ENCODE measurements around the gene ATP6V0A1. TPM values are rescaled to one million over a fixed set of nuclear protein-coding genes. Genes with fewer than 3 reads are reported as not detected.

The ATP6V0A1 gene
- total RNA-seq (100 to 1,000 TPM in 2 of 4 donors, 10 to 100 TPM in 2; 41.1 to 116 (median 89.6) TPM), polyA plus RNA-seq (10 to 100 TPM; 51.7 to 62.7 (median 61.0) TPM)
- long read RNA-seq, donor 1, full-length matches to known transcripts, result 3 of 7 reads
- long read RNA-seq, donor 1, partial matches to known transcripts, result 1 of 7 reads
- long read RNA-seq, donor 1, other reads (novel, unspliced or antisense), result 3 of 7 reads
- long read RNA-seq, donor 2, full-length matches to known transcripts, result 26 of 40 reads
- long read RNA-seq, donor 2, partial matches to known transcripts, result 6 of 40 reads
- long read RNA-seq, donor 2, other reads (novel, unspliced or antisense), result 8 of 40 reads

GRCh38 chr17:42458497-42459255, at the start of gene ATP6V0A1:
Gene ATP6V0A1, plus strand, starts transcription at chr17:42458878. Its CDS starts 2,017 bp downstream, at chr17:42460895.
- intact Hi-C loops (cut with DNase I), result loop anchor here (1.0 to 5.0 kb wide), 2 partner anchors 36 kb away; partner anchors contain the start of gene CAVIN1 (in 1 of the 2)
- peak within 1 kb of the TSS; percentile 96 for H3K27ac ChIP-seq
- peak within 1 kb of the TSS; percentile 84 for H3K4me3 ChIP-seq
- peaks cover 0 to 30% of the 10 kb centered on the region in 2 donors for H3K36me3 ChIP-seq (ENCODE audit: insufficient read depth in 1 of 2, low read depth in 1 of 2)
- peak; percentile 91 to 92 (median 92) for ATAC-seq
- peak; percentile 94 to 96 for DNase-seq
- H3K4me1 ChIP-seq, result peaks cover 44% of the 10 kb centered on the region
- H3K9me3 ChIP-seq, result no peaks in the 10 kb centered on the region
- WGBS, 3 donors, result 0 to 1% (median 1%) methylated on average over 41 to 45 of the region's 45 CpGs
- TF ChIP-seq, protein P1, sequence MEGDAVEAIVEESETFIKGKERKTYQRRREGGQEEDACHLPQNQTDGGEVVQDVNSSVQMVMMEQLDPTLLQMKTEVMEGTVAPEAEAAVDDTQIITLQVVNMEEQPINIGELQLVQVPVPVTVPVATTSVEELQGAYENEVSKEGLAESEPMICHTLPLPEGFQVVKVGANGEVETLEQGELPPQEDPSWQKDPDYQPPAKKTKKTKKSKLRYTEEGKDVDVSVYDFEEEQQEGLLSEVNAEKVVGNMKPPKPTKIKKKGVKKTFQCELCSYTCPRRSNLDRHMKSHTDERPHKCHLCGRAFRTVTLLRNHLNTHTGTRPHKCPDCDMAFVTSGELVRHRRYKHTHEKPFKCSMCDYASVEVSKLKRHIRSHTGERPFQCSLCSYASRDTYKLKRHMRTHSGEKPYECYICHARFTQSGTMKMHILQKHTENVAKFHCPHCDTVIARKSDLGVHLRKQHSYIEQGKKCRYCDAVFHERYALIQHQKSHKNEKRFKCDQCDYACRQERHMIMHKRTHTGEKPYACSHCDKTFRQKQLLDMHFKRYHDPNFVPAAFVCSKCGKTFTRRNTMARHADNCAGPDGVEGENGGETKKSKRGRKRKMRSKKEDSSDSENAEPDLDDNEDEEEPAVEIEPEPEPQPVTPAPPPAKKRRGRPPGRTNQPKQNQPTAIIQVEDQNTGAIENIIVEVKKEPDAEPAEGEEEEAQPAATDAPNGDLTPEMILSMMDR (IDR thresholded peaks at IDR 0.05), result no peak
- H3K27me3 ChIP-seq (ENCODE audit: insufficient read depth in 3 of 3, low read length in 2 of 3), result no peaks in the 10 kb centered on the region

DNA sequence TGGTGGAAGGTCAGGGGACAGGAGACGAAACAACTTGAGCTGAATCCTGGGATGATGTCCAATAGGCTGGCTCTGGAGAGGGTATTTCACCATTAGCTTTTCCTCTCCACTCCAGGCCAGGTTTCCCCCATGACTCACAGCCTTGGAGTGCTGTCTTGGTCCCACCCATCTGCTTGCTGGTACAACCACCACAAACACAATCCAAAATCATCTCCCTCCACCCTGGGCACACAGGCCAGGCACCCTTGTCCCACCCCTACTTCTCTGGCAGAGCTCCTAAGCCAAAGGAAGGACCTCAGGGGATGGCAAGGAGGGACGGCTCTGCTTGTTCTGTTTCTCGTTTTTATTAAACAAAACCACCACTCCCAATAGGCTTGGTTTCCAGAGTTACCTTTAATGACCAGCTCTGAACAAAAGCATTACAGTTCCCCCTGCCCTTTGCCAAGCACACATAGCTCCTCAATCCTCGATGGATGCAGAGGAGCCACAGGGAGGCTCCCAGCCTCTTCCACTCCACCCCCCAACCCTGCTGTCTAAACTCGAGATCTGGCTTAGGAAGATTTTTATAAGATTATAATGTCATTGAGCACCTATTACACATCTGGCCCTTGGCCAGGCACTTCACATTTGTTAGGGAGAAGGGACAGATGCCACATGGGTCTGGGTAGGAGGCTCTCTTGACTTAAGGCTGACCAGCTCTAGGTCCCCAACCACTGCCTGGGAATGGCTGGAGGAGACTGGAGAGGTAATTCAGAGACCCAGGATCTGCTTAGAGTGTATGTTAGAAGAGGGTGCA, 49.0 kb upstream of the ATP6V0A1 start:
- ATAC-seq, result peak; percentile 75 to 83 (median 81)
- DNase-seq, result peak; percentile 80 to 92
- intact Hi-C loops (cut with DNase I), result loop anchor here in 1 of 2 donors (5.0 to 10.0 kb wide), 3 partner anchors 108 to 295 kb away; partner anchors contain the start of gene DHX58
- Histone ChIP-seq H3K27me3 (ENCODE audit: insufficient read depth in 3 of 3, low read length in 2 of 3) (no peaks in the 10 kb centered on the region), H3K4me3 (peak overlapping the region; percentile 37), H3K9me3 (no peaks in the 10 kb centered on the region), H3K27ac (peak overlapping the region; percentile 90), H3K36me3 (ENCODE audit: insufficient read depth in 1 of 2, low read depth in 1 of 2) (peaks cover 0 to 7% of the 10 kb centered on the region in 2 donors), H3K4me1 (peaks cover 74% of the 10 kb centered on the region)
- TF ChIP-seq, protein P1 (IDR thresholded peaks at IDR 0.05), result no peak
- WGBS, 3 donors, result 3 to 6% (median 6%) methylated on average over 4 to 5 of the region's 5 CpGs

- H3K27me3 ChIP-seq (ENCODE audit: insufficient read depth in 3 of 3, low read length in 2 of 3), result no peaks in the 10 kb centered on the region
- intact Hi-C loops (cut with DNase I), result no loop called here
- H3K9me3 ChIP-seq, result no peaks in the 10 kb centered on the region
- ATAC-seq, result no peak
- DNase-seq, result no peak
- peaks cover 80% of the 10 kb centered on the region for H3K4me1 ChIP-seq
- peak overlapping the region; percentile 90 for H3K27ac ChIP-seq
- TF ChIP-seq, protein P1 (IDR thresholded peaks at IDR 0.05), result no peak
- 48 to 51% (median 49%) methylated on average over 5 of the region's 5 CpGs for WGBS, 3 donors
- peak overlapping the region; percentile 37 for H3K4me3 ChIP-seq
- peaks cover 0 to 4% of the 10 kb centered on the region in 2 donors for H3K36me3 ChIP-seq (ENCODE audit: insufficient read depth in 1 of 2, low read depth in 1 of 2)
These were observed 48.4 kb upstream of the ATP6V0A1 start for GRCh38 chr17:42410319-42410685.

DNA sequence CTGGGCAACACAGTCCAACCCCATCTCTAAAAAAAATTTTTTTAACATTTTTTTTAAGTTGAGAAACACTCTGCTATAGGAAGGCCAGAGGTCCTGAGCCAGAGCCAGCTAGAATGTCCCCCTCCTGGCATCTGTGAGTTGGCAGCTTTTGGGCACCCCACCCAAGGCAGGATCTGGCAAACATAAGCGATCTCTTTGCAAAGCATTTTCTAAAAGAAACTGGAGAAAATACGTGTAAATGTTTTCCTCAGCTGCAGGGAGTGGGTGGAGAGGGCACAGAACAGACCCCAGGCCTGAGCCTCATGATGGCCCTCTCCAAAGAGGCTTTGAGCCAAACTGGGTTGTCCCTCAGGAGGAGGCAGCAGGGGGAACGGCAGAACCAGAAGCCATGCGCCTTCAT, 47.3 kb upstream of the ATP6V0A1 start:
- intact Hi-C loops (cut with DNase I), result no loop called here
- no peaks in the 10 kb centered on the region for H3K27me3 ChIP-seq (ENCODE audit: insufficient read depth in 3 of 3, low read length in 2 of 3)
- 34 to 42% (median 37%) methylated on average over 4 of the region's 4 CpGs for WGBS, 3 donors
- H3K36me3 ChIP-seq (ENCODE audit: insufficient read depth in 1 of 2, low read depth in 1 of 2), result peaks cover 0 to 4% of the 10 kb centered on the region in 2 donors
- DNase-seq (no peak), ATAC-seq (no peak)
- peaks cover 79% of the 10 kb centered on the region for H3K4me1 ChIP-seq
- TF ChIP-seq, protein P1 (IDR thresholded peaks at IDR 0.05), result no peak
- H3K9me3 ChIP-seq, result no peaks in the 10 kb centered on the region
- peak overlapping the region; percentile 24 for H3K4me3 ChIP-seq
- H3K27ac ChIP-seq, result peak overlapping the region; percentile 90

Measured in psoas muscle (tissue), 8 donors.